Fibroblast of skin of abdomen (primary cell): ENCODE results near the gene EVA1C.
"Not testable (repeated sequence)": the region's sequence is repeated elsewhere in the genome, so short reads cannot be mapped to it uniquely, and the experiment has no call there.

Experiments used
- DNase-seq: peaks from one replicate; pipeline ENCODE4 v3.0.0-alpha.2; 2013

EVA1C gene

DNA sequence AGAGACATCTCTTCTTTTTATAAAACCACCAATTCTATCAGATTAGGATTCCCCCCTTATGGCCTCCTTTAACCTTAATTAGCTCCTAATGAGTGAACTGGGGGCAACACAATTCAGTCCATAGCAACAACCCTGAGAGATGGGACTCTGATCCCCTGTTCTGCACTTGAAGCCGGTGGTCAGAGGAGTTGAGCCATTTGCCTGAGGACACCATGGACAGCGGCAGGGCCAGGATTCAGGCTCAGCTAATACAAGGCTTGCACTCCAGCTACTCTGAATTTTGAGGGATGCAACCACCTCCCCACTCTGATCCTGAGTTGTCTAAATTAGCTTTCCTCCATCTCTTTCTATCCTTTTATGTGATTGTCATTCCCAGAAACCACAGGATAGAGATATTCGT is 93.3 kb downstream of the EVA1C start:
- DNase-seq = not testable (repeated sequence)

DNA sequence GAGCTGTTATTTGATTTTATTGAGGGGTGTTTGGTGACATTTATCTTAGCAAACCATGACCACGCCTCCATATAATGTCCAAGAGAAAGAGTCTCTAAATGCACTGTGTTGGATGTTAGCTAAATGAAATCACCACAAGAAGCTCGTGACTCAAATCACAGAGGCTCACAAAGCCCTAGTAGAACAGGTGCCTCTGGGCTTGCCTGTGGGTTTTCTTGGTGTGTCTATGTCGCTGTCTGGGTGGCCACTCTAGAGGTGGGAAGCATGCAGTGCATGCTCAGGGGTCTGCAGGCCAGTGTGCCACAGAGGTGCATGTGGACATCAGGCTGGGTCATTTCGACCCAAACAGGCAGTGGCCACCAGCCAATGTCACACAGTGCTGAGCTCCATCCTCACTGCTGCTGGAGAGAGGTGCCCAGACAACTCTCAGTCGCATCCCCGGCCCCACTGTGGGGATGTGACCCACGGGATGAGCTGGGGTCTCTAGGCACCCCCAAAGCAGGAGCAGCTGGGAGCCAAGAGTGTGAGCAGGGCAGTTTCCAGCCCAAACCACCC is 94.0 kb downstream of the EVA1C start:
- DNase-seq = not testable (repeated sequence)

DNA sequence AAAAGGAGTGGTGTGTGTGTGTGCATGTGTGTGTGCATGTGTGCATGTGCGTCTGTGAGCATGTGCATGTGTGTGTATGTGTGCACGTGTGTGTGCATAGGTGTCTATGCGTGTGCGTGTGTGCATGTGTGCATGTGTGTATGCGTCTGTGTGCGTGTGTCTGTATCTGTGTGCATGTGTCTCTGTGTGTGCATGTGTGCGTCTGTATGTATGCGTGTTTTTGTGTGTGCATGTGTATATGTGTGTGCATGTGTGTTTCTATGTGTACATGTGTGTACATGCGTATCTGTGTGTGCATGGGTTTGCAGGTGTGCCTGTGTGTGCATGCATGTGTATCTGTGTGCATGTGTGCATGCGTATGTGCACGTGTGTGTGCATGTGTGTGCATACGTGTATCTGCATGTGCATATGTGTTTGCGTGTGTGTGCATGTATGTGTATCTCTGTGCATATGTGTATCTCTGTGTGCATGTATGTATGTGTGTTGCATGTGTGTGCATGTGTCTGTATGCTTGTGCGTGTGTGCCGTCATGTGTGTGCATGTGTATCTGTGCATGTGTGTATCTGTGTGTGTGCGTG is 94.9 kb downstream of the EVA1C start:
- DNase-seq = no peak

DNA sequence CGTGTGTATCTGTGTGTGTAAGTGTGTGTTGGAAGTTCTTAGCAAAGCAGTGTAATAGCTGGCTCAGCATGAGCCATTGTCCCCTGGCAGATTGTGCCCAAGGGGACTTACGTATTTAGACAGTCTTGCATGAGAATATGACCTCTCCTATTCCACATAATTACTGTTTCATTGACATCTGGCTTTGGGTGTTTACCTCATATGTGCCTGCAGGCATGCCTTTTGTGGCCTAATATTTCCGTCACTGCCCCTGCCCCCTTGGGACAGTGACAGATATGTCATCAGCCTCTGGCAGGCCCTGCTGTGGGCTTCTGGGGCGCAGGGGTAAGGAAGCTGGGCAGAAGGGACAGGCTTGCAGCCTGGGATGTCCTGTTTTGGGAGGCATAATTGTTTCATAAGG is 95.5 kb downstream of the EVA1C start:
- DNase-seq = not testable (repeated sequence)

DNA sequence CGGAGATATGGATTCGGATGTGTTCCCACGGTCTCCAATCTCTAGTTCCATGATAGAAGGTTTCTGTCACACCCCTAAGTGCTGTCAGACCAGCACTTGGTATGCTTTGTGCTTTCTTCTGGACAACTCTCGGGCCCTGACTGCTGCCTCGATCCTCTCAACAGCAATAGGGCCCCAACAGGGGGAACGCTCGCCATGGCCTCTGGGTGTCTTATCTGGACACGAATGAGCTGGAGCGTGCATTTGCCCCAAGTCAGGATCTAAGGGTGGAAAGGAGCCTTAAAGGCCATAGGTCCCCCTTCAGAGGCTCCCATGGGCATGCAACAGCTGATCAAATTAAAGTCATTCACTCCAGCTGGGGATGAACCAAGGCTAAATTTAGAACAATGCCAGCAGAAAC is 96.1 kb downstream of the EVA1C start:
- DNase-seq = no peak

DNA sequence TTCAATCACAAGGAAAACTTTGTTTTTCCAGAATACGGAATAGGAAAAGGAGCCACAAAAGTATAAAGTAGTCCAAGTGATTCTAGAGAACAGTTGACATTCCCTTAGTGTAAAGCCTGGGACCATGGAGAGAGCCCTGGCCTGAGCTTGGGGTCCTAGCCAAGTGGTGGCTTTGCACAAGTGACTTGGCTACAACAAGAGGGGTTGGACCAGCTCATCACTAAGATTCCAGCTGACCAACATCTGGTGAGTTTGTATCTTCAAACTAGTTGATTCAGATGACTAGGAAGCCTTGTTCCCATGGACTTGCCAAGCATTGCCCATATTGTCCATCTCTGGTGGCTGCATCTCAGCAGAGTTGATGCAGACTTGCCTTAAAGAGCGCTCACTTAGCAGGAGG is 96.5 kb downstream of the EVA1C start:
- not testable (repeated sequence) for DNase-seq

DNA sequence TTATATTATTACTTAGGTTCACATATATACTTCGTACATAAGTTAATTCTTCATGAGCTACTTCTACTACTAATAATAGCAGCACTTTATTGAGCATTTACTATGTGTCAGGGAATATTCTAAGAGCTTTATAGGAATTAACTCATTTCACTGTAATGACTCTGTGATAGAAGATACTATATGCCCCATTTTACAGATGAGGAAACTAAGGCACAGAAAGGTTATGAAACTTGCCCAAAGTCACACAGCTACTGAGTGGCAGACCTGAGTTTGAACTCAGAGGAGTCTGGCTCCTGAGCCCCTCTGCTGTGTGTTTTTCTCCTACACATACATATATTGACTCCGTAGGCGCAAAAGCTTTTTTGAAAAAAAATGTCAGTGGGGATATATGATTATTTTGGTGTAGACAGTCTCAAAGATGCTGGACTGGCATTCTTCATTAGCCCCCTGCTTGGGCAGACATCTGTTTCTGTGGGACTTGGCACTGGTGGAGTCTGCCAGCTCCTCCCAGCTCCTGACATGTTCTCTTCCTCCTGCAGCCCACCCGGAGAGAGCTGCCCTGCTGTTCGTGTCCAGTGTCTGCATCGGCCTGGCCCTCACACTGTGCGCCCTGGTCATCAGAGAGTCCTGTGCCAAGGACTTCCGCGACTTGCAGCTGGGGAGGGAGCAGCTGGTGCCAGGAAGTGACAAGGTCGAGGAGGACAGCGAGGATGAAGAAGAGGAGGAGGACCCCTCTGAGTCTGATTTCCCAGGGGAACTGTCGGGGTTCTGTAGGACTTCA is 102.0 kb downstream of the EVA1C start:
- DNase-seq = no peak

DNA sequence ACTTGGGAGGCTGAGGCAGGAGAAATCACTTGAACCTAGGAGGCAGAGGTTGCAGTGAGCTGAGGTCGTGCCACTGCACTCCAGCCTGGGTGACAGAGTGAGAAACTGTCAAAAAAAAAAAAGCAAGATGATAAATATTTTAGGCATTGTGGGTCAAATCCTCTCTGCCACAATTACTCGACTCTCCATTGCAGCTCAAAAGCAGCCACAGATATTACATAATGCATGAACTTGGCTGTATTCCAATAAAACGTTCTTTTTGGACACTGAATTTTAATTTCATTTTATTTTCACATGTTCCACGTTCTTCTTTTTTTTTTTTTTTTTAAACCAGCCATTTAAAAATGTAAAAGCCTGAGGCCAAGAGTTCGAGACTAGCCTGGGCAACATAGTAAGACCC is 103.4 kb downstream of the EVA1C start:
- DNase-seq = no peak

DNA sequence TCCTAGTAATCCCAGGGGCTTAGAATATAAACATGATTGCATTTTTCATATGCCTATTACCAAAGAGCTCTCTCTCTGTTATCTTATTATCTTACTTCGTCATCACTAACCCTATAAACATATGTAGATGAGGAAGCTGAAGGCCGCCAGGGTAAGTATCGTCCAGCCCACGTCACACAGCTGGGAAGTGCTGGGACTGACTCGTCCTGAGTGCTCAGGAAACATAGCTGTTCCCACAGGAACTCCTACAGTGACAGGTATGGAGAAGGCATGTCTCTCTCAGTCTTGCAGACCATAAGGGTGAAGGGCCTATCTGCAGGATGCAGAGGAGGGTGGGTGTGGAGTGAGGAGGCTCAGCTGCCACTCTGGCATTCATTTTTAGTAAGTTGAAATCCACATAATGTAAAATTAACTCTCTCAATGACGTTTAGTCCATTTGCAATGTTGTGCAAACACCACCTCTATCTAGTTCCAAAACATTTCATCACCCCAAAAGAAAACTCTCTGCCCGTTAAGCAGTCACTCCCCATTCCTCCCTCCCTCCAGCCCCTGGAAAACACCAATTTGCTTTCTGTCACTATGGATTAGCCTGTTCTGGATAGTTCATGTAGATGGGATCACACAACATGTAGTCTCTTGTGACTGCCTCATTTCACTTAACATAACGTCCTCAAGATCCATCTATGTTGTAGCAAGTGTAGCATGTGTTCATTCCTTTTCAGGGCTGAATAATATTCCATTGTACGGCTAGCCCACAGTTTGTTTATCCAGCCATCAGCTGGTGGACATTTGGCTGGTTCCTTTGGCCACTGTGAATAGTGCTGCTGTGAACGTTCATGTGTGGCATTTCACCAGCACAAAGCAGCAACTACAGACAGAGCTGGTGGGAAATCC is 104.5 kb downstream of the EVA1C start:
- no peak for DNase-seq

DNA sequence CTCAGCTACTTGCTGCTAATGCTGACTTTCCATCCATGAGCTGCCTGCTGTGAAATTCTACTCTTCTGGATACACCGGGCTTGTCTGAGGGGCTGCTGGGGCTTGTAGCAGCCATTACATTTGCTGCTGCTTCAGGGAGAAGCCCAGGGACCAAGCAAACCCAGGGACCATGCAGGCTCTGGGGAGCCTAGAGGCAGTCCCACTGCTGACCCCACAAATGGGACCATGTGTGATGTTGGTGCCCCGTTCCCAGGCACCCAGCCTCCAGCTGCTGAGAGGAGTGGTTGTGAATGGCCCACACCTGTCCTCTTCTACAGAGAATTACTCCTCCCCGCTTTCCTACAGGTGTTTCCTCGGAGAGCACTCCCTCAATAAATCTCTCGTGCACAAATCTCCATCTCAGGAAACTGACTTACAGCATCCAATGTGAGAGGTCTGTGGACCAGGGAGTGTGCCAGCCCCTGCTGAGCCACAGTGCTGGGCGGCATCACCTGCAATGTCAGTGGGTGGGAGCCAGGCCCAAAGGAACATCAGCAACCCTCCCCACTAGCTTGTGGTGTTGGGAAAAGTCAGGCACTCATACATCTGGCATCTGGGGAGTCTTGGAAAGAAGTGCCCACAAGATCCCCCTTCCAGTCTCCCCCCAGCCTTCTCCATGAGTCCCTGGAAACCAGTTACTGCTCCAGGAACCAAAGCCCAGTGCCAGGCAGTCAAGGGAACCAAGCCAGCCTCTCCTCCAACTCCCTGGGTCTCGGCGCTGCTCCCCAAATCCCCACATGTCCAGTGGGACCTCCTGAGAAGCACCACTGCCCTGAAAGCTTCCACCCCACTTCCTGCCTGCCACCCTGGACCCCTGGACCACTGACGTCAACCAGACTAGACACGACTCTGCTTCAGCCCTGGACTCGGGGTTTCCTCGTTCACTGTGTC is 107.7 kb downstream of the EVA1C start:
- DNase-seq = no peak

DNA sequence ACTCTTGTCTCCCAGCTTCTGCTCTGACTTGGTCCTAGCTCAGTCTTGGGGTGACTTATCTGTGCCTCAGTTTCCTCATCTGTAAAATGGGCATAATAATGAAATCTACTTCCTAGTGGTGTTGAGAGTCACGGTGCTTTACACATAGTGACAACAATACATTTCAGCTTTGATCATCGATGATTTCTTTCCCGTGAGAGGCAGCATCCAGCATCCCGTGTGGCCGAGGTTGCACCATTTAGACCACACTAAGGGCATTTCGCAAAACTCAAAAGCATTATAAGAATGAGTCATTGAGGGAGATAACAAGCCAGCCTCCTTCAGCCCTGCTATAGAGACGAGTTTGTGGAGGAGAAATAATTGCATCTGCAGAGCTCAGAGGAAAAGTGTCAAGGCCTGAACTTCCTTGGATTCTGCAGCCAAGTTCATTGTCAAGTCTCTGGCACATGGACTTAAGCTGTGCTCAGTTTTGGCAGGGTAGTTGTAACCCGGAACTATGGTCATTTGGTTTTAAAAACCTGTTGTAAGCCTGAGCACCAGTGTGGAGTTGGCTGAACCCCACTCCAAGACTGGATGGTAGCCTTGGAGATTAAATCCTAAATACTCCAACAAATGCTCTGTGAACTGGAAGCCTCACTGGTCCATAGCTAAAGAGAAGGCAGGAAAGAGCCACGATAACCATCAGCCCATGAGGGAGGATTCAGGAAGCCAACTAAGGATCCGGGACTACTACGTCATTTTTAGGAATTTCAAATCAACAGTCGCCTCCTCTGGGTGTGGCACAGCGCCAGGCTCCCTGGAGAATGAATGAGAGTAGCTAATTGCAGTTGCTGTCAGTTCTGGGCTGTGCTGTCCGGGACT is 108.6 kb downstream of the EVA1C start:
- DNase-seq = peak; percentile 84

DNA sequence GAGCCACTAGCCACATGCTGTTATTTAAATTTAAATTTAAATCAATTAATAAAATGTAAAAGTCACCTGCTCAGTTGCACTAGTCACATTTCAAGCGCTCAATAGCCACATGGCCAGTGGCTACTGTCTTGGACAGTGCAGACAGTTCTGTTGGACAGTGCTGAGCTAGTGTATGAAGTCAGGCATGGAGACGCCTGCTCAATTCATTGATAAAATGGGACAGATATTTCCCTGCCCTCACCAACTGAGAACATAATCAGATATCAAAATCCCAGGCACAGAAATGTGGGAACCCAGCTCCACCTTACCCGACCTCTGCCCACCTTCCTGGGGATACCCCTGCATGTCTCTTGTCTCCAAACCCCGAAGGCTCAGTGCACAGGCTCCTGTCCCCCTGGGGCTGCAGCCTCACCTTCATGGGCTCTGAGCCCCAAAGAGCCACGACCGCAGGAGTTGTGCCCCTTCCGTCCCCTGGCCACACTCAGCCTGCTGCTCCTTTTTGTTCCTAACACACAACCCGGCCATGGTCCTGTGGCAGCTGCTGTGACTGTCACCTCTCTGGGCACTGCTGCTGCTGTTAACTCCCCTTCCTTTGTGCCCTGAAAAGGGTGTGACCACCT is 109.3 kb downstream of the EVA1C start:
- DNase-seq = no peak

DNA sequence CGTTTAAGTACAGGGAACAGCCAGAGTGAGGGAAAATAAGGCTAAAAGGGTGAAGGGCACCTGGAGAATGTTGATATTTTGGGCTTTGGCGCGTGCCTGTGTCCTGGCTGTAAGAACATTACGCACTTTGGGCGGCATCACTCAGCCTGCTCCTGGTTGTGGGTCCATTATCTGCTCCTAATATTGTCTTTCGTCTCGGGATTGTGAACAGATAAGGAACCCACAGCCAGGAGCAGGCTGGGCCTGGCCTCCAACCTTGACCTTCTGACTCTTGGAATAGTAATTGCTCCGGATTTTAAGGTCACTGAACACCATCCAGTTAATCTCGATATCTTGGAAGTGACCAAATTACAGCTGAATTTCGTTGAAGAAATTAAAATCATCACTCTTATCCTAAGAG is 111.0 kb downstream of the EVA1C start:
- DNase-seq = no peak

DNA sequence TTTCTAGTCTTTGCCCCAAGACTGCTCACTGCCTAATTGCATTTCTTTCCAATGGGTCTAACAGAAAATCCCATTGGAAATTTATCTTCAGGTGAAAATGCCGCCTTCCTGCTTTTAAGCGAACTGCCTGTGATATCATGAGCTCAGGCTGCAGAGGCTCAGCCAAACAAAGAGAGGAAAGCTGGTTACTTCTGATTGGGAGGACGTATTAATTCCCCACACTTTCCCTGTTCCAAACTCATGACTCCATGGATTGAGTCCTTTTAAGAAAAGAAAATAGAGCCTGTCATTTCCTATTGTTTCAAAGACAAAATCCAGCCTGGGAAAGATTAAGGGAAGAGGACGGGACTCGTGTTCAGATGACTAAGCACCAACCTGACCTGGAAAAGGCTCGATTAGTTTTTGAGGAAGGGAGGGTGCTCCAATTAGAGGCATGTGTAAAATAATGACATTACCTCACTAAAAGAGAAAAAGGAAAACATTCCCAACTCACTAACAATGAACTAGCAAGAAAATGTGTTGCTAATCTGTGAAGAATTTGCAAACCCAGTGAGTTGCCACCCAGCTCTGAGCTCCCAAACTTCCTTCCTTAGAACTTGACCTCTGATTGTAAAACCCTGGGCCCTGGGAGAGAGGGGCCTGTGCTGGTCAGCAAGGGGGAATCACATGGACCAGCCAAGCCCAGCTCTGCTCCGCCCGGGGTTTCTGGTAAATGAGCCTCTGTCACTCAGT is 111.6 kb downstream of the EVA1C start:
- DNase-seq = peak; percentile 62

DNA sequence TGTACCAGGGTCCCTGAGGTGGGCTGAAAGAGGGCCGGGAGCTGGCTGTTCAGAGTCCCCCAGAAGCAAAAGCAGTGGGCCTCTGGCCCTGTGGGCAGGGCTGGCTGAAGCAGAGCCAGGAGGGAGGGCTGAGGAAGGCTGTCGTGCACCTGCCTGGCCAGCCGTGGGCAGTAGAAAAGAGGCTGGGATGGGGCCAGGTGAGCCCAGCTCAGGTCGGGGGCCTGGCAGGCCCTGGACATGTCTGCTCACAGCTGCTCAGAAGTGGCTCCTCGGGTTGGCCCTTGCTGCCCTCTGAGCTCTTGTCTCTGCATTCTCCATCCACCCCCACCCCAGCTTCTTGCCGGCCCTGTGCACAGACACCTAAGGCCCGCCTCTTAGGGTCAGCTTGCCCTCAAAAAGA is 112.8 kb downstream of the EVA1C start:
- no peak for DNase-seq

DNA sequence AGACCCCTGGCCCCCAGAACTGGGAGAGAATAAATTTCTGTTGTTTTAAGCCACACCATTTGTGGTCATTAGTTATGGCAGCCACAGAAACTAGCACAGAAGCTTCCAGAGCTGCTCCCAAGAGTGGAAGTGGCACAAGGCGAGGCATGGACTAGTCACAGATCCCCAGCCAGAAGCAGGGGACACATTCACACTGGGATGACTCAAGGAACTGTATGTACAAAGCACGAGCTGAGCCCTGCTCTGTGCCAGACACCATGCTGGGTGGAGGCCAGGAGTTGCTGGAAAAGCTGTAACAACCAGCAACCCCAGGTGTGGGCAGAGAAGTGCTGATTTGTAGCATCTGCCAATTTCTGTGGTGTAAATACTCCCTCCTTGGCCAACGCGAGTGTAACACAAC is 117.2 kb downstream of the EVA1C start:
- DNase-seq = no peak

DNA sequence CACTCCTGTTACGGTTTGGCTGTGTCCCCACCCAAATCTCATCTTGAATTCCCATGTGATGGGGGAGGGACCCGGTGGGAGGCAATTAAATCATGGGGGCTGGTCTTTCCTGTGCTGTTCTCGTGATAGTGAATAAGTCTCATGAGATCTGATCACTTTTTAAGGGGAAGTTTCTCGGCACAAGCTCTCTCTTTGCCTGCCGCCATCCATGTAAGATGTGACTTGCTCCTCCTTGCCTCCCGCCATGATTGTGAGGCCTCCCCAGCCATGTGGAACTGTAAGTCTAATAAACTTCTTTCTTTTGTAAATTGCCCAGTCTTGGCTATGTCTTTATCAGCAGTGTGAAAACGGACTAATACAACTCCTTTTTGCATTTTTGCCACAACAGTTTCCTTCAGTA is 118.3 kb downstream of the EVA1C start:
- not testable (repeated sequence) for DNase-seq

DNA sequence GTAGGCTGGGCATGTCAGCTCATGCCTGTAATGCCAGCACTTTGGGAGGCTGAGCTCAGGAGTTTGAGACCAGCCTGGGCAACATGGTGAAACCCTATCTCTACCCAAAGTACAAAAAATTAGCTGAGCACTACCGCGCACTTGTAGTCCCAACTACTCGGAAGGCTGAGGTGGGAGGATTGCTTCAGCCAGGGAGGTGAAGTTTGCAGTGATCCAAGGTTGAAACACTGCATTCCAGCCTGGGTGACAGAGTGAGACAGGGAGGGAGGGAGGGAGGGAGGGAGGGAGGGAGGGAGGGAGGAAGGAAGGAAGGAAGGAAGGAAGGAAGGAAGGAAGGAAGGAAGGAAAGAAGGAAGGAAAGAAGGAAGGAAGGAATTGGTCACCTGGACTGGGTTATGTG is 119.1 kb downstream of the EVA1C start:
- DNase-seq = not testable (repeated sequence)

DNA sequence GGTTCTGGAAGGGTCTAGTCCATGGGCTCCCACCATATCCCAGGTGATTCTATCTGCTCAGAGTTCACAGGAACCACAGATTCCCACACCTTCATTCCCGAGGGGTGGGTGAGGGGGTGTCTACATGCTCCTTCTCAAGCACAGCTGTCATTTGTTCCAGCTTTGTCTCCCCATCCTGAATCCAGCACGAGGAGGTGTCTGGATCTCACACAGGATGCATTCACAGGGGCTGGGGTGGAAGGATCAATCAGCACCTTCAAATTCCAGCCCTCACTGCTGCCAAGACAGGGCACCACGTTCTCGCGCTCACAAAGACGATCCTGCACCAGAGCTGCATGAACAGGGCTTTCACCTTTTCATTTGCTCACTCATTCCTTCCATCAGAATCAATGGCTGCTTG is 120.1 kb downstream of the EVA1C start:
- no peak for DNase-seq

DNA sequence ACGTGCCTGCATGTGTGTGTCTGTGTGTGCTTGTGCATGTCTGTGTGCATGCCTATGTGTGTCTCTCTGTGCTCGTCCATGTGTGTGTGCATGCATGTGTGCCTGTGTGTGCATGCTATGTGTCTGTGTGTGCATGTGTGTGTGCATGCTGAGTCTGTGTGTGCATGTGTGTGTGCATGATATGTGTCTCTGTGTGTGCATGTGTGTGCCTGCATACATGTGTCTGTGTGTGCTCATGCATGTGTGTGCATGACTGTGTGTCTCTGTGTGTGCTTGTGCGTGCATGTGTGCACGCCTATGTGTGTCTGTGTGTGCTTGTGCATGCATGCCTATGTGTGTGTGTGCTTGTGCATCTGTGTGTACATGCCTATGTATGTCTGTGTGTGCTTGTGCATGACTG is 120.5 kb downstream of the EVA1C start:
- no peak for DNase-seq
